Measurements from ENCODE around the gene LRRC26.

The LRRC26 gene, protein sequence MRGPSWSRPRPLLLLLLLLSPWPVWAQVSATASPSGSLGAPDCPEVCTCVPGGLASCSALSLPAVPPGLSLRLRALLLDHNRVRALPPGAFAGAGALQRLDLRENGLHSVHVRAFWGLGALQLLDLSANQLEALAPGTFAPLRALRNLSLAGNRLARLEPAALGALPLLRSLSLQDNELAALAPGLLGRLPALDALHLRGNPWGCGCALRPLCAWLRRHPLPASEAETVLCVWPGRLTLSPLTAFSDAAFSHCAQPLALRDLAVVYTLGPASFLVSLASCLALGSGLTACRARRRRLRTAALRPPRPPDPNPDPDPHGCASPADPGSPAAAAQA
- long read RNA-seq, donor 1 = 0 reads
- long read RNA-seq, donor 2 = 0 reads
- long read RNA-seq, donor 3, partial matches to known transcripts = 0 of 1 reads
- long read RNA-seq, donor 3, other reads (novel, unspliced or antisense) = 0 of 1 reads
- long read RNA-seq, donor 4, partial matches to known transcripts = 0 of 1 reads
- long read RNA-seq, donor 4, other reads (novel, unspliced or antisense) = 0 of 1 reads
- long read RNA-seq, donor 5 = 0 reads
- long read RNA-seq, donor 6, partial matches to known transcripts = 0 of 1 reads
- long read RNA-seq, donor 6, other reads (novel, unspliced or antisense) = 0 of 1 reads
- long read RNA-seq, donor 7, partial matches to known transcripts = 0 of 1 reads
- long read RNA-seq, donor 7, other reads (novel, unspliced or antisense) = 0 of 1 reads
- long read RNA-seq, donor 8 = 0 reads

DNA sequence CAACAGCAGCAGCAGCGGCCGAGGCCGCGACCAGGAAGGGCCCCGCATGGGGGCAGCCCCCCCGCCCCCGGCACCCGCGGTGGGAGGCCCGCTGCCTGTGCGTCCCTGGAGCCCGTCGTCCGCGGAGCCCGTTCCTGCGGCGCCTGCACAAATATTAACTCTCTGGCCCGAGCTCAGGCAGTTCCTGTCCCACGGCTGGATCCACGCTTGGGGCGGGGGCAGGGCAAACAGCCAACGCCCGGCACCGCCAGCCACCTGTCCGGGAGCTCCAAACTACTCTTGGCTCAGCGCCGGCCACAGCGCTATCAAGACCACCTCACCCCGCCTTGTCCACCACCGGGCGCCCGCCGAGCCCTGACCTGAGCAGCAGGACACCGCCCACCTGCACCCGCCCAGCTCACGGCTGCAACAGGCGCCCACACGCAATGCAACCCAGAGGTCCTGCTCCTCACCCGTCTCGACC is at the start of gene LRRC26:
TSS of gene LRRC26 (minus strand) at position 156 of the 463 bp plus-strand sequence. CDS start at position 48, 108 bp downstream.
- no peak for DNase-seq

GRCh38 chr9:137218754-137219271 is 49.0 kb upstream of the LRRC26 start:
- DNase-seq = no peak

- no peak for DNase-seq
These were observed 48.4 kb upstream of the LRRC26 start for GRCh38 chr9:137218212-137218753.

DNA sequence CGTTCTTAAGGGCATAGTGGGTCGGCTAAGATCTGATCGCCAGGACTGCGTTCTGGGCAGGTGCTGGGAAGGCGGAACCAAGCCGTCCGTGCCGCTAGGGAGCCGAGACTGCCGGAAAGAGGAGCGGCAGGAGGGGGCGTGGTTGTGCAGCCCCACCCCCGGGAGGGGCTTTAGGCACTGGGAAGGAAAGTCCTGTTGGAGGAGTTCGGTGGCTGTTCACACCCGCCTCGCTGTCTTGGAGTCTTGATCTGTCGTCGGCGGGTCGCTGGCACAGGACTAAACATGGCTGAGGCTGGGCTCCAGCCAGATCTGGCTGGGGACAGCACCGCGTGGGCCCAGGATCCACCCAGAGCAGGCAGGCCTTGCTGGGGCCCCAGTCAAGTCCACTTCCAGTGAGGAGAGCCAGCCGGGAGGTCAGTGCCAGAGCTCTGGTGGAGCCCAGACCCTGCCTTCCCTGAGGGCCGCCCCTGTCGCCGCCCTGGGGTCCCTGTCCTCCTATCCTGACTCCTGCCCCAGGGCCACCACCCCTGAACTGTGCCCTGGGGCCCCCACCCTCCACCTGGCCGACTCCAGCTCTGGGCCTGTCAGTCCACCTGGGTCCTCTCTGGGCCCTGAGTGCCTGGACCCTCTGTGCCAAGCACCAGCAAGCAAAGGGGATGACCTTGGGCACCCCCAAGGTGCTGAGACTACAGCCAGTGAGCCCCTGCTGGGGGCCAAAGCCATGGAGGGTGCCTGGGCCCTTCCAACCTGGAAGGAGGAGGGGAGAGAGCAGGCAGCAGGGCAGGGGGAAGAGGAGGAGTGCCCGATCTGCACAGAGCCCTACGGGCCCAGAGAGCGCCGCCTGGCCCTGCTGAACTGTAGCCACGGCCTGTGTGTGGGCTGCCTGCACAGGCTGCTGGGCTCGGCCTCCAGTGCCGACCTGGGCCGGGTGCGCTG is 47.7 kb upstream of the LRRC26 start:
- DNase-seq = no peak

DNA sequence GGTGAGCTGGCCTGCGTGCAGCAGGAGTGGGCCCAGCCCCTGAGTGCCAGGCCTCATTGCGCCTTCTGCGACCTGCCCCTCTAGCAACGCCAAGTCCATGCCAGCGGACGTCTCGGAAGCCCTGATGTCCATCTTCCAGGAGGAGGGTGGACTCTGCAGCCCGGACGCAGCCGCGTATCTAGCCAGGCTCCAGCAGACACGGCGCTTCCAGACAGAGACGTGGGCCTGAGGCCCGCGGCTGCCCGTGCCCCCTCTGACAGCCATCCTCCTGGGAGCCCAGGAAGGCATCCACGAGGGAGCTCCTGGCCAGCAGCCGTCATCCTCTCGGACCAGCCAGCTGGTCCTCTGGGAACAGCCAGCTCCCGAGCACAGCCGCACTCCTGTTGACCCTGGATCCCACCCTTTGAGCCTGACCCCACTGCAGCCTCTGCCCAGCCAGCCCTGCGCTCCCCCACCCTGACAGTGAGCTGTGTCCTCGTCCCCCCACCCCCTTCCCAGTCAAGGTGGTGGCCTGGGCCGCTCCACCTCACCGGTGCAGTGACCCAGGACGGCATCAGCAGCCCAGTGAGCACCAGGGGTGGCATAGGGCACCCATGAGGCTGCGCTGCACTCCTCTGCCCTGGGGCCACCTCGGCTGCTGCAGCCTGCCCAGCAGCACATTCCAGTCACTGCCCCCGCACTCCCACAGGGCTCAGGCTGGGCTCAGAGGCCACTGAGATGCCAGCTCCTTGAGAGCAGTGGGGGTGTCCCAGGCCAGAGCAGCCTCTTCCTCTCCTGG is 46.5 kb upstream of the LRRC26 start:
- no peak for DNase-seq

- no peak for DNase-seq
These were observed 45.5 kb upstream of the LRRC26 start for GRCh38 chr9:137215196-137215986.

GRCh38 chr9:137214620-137215019 is 44.8 kb upstream of the LRRC26 start:
- no peak for DNase-seq

DNA sequence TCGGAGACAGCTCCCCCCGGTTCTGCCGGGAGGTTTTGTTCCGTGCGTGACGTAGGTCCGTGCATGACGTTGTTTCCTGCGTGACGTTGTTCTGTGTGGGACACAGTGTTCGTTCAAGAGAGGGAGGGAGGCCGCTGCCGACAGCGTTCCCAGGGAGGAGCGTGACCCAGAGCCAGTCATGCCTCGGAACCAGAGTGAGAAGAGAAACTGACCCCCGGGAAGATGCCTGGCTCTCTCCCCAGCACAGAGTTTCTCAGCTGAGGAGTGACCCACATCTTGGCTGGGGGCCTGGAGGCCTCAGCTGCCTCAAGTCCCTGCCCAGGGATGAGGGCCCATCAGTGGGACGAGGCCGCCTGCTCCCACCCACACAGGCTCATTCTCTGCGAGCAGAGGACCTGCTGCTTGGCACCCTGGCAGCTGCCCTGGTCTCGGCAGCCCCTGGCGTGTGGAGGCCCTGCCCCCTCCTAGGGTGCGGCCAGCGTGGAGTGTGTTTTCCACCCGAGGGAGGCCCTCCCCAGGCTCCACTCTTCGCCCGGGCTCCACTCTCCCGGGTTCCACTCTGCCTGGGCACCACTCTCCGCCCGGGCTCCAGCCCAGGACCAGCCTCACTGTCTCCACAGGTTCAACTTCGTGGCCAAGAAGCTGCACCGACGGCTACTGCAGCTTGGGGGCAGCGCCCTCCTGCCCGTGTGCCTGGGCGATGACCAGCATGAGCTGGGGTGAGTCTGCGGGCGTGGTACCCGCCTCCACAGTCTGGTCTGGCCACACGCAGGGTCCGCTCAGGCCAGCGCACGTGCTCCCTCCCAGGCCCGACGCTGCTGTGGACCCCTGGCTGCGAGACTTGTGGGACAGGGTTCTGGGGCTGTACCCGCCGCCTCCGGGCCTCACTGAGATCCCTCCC is 43.6 kb upstream of the LRRC26 start:
- no peak for DNase-seq

GRCh38 chr9:137212520-137212919 is 42.7 kb upstream of the LRRC26 start:
- DNase-seq = no peak

DNA sequence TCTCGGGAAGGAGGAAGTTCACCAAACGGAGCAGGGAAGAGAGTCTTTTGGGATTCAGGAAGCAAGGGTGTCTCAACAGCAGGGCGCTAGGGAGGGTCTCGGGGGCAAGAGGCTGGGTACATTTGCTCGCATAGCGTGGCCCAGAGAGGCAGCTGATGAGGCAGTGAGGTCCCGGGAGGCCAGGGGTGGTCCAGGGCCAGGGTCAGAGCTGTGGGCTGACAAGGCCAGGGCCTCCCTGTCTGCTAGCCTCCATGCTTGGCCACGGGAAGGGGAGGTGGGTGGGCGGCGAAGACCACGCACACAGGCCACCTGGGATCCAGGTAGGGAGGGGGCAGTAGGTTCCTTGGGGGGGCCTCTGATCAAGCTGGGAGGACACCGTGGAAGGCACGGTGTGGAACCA is 41.7 kb upstream of the LRRC26 start:
- no peak for DNase-seq

DNA sequence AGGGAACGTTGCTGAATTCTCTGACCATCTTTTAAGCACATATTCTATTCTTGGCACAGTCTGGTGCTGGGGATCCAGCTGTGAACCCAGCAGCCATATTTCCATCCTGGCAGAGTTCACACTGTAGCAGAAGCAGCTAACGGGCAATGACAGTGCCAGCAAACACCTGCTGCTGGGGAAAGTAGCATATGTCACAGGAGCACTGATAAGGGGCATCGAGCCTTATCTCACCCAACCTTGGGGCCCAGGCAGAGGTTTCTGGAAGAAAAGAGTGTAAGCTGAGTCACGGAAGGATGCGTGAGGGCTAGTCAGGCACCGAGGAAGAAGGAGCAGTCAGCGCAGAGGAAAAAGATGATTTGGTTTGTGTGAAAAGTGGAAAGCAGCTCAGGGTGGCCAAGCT is 36.8 kb upstream of the LRRC26 start:
- DNase-seq = no peak

- DNase-seq = peak; percentile 88
These were observed 35.5 kb upstream of the LRRC26 start, which contains the start of the genes NDOR1 and TMEM203 for GRCh38 chr9:137205126-137206069. TSS of gene NDOR1 (plus strand) at chr9:137205700. CDS start at chr9:137205778, 78 bp downstream. TSS of gene TMEM203 (minus strand) at chr9:137205648. CDS start at chr9:137205414, 234 bp downstream.

GRCh38 chr9:137204731-137205125 is 34.9 kb upstream of the LRRC26 start:
- no peak for DNase-seq

- no peak for DNase-seq
These were observed 33.1 kb upstream of the LRRC26 start for GRCh38 chr9:137202966-137203365.

- DNase-seq = no peak
These were observed 31.5 kb upstream of the LRRC26 start for GRCh38 chr9:137201205-137201868.

DNA sequence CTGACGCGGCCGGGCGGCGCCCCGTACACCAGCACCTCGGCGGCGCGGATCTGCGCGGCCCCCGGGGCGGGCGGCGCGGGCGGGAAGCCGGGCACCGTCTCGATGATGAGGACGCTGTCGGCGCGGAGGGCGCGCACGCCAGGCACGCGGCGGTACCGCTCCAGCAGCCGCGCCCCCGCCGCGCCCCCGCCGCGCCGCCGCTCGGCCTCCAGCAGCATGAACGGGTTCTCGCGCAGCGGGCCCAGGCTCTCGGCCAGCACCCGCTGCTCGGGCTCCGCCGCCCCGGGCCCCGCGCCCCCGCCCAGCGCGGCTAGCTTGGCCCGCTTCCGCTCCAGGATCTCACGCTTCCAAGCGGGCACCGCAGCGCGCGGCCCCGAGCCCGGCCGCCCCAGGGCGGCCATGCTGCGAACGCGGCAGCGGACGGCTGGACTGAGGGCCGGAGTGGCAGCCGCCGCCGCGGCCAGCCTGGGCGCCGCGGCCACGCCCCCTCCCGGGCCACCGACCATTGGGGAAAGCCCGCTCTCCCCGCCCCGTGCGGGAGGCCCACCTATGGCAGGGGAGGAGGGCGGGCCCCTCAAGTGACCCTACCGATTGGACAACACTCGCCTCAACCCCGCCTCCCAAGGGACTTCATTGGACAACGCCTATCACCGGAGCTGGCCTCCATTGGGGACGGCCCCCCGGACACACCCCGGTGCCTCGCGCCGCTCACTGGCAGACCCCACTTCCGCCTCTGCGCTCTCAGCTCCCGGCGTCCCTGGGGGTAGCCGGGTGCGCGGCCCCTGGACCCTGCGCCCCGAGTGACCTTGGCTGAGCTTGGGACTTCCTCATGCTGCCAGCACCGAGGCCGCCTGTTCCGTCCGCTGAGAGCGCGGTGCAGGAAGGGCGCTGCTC is 30.7 kb upstream of the LRRC26 start, which contains the start of gene TPRN:
TSS of gene TPRN (minus strand) at position 431 of the 894 bp plus-strand sequence. CDS start at position 401, 30 bp downstream.
- DNase-seq = peak; percentile 86

Measured in right kidney (tissue), 9 donors.